SH-SY5Y (cell line): ENCODE measurements around the gene WNT7A.

ENCODE experiments used
- GATA2 ChIP-seq: IDR thresholded peaks from 2 replicates; pipeline ENCODE4 v1.6.1; 2011; ENCODE audit warnings: mild to moderate bottlenecking, low read depth, low read length
- GATA3 ChIP-seq: IDR thresholded peaks from 2 replicates; pipeline ENCODE4 v1.6.1; 2011; ENCODE audit warnings: low read depth, mild to moderate bottlenecking, low read length, moderate library complexity

WNT7A gene

DNA sequence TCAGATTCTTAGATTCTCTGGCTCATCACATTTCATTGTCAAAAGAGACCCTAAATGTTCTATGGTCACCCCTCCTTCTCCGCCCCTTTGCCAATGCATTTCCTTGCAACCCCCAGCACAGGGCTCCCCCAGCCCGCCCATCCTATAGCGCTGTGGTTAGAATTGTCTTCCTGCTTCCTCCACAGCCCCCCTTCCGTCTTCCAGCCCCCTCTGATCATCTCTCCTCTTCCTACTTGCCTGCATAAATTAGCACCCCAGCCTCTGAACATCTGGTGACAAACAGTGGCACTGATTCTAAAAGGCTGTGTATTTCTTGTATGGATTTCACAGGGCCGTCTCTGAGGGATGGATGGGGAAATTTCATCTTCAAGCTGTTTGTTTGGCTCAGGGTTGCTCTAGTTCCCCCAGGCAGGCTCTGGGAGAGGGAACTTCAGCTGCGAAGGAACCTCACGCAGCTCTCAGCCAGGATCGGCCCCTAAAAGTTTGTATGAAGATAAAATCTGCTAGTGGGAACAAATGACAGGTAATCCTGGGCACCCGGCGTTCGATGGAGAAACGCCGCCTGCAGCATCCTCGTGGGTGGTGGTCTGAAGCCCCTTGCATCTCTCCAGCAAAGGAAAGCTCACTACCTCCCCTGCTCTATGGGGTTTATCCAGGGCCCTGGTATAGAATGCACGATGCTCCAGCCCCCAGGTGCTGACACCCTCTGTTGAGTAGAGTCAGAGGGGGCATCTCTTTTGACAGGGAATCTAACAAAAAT is 83.0 kb downstream of the WNT7A start:
- TF ChIP-seq GATA3 (no peak), GATA2 (no peak)

DNA sequence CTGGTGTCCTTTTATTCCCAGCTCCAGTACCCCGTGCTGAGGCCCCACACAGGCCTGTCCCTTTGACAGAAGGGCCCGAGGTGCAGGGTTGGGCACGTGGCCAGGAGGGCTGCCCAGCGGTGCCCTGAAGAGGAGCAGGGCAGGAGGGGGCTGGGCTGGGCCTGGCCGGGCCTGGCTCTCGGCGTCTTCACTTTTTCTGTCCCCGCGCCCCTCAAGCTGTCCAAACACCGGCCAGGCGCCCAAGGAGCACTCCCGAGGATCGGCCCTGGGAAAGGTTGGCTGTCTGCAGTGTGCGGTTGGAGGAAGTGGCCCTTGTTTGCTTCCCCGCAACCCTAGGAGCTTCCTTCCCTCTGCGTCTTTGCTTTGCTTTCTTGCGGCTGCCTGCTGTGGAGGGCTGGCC is 84.1 kb downstream of the WNT7A start:
- TF ChIP-seq GATA2 = no peak
- TF ChIP-seq GATA3 = no peak

DNA sequence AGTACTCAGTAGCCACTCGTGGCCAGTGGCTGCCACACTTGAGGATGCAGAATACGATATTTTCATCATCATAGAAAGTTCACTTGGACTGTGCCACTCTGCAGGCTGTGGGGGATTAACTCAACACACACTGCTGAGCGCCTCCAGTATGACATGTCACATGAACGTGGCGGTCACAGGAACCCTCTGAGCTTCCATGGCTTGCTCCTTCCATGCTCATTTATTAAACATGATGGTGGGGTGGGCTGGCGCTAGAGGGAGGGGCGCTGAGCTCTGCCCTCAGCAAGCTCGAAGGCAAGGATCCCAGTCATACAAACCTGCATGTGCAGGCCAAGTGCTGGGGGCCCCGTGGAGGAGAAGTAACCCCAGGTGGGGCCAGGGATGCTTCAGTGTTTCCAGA is 85.5 kb downstream of the WNT7A start:
- TF ChIP-seq GATA3 = no peak
- no peak for TF ChIP-seq GATA2

DNA sequence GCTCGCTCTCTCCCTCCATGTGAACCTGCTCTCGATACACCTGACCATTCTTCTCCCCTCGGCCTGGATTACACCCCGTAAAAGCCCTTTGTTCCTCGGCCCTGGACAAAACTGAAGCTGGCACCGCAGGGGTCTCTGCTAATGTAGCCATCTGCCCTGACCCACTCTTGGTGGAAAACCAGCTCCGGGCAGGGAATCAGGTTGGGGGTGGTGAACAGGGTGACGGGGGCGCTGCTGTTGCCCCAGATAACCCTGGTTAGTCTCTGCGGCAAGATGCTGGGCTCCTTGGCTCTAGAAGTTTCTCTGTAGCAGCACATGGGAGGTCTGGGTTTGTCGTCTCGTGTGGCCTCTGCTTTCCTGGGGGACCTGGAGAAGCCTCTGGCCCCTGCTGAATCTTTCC is 86.4 kb downstream of the WNT7A start:
- TF ChIP-seq GATA2 (no peak), GATA3 (no peak)

DNA sequence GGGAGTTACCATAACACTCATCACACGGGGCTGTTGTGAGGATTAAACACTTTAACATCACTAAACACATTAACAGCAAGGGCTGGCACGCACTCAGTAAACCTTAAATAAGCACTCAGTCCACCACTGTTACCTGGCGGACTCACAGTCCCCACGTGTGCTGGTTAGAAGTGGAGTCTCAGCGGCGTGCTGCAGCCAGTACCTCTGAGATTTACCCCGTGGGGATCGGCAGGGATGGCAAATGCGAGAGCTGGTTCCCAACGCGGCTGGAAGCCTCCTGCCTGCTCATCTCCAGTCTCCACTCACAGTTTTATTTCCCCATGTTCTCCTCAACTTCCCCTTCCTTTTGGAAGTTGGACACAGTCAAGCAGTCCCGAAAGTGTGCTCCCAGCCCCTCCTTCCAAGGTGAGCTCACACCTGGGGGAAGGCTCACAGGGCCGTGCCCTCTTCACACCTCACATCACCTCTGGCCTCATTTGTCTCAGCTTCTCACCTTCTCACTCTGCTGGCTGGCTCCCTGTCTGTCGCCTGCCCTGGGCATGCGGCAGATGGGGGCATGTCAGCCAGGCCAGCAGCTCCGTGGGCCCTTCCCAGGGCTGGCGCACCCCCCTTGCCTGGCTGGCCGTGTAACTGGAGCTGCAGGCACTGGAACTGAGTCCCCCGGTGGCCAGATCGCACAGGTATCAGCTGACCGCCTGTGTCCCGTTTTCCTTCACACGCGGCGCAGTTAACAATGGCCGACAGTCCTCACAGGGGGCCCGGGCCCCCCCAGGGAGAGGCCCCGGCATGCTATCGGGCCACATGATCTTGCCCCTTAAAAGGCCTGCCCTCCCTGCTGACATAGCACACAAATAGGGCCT is 87.1 kb downstream of the WNT7A start:
- TF ChIP-seq GATA2 = no peak
- no peak for TF ChIP-seq GATA3

GRCh38 chr3:13792051-13792490 is 87.8 kb downstream of the WNT7A start:
- TF ChIP-seq GATA3 = no peak
- TF ChIP-seq GATA2 = no peak

- TF ChIP-seq GATA3 = no peak; the same call in 1 of the 2 replicates
- peak; percentile 73 for TF ChIP-seq GATA2
These were observed 88.4 kb downstream of the WNT7A start for GRCh38 chr3:13791198-13792050.

DNA sequence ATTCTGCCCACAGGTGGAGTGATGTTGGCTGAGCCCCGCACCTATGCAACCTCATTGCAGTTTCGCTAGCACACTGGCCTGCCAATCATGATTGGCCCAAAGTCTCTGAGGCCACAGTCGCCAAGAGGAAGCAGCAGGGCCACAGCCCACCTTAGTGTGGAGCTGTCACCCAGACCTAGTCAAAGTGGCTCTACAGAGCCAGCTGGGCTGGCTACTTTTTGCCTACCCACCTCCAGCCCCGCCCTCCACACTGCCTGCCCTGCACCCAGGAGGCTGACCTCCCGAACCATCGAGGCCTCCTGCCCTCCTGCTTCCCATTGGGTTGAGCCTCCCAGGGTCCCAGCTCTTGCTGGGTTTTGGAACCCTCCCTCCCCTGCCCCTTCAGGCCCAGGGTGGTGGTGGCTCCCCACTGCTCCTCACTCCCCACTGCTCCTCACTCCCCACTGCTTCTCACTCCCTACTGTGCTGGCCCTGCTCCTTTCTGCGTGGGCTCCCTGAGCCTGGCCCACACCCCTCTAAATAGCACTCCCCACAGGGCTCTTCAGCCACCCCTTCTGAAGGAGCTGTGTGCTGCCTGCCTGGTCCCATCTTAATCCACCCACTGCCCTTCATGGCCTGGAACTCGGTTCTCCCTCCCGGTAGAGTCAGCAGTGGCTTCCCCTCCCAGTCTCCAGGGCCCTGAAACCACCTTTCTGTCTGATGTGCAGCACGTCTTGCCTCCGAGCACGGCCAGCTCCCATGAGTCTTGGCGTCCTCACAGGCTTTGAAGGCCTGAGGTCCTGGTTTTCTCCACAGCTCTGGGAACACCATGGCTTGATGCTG is 89.3 kb downstream of the WNT7A start:
- no peak for TF ChIP-seq GATA2
- TF ChIP-seq GATA3 = no peak

- TF ChIP-seq GATA2 (no peak), GATA3 (no peak)
These were observed 91.1 kb downstream of the WNT7A start for GRCh38 chr3:13788522-13789424.

- TF ChIP-seq GATA2 (no peak), GATA3 (no peak)
These were observed 92.2 kb downstream of the WNT7A start for GRCh38 chr3:13787533-13788132.

DNA sequence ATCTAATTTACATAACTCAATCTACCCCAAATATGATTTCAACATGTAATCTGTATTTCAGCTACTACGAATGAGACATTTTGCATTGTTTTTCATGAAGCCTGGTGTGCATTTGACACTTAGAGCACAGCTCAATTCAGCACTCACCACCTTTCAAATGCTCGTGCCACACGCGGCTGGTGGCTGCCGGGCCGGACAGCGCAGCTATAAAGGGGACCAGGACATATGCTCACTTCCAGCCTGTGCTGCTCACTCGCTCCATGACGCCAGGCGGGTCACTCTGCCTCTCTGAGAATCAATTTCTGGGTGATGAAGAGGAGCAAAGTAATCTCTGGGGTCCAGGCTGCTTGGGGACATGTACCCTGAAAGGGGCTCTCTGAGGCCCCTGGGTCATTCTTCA is 93.1 kb downstream of the WNT7A start:
- TF ChIP-seq GATA2 (no peak), GATA3 (no peak)

DNA sequence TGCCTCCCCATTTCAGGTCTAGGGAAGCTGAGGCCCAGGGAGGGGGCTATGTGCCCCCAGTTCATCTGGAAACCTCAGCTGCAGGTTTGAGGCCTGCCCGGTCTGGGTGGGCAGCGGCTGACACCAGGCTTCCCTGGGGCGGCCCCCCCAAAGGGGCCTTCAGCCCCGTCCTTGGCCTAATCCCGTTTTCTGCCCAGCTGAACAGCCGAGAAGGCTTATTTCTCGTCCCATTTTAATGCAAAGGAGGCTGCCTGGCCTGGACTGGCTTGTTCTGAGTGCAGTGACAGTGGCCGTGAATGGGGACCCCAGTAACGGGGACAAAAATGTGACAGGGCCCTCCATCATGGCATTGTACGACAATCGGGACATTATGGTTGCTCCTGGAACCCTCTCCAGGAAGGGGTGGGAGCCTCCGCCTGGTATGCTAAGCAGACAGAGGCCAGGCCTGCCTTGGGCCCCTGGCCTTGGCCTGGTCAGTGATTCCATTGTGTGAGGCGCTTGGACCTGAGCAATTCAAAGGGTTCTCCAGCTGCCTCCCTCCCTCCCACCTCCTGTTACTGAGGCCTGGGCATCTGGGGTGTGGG is 93.9 kb downstream of the WNT7A start:
- TF ChIP-seq GATA3 (no peak), GATA2 (no peak)

DNA sequence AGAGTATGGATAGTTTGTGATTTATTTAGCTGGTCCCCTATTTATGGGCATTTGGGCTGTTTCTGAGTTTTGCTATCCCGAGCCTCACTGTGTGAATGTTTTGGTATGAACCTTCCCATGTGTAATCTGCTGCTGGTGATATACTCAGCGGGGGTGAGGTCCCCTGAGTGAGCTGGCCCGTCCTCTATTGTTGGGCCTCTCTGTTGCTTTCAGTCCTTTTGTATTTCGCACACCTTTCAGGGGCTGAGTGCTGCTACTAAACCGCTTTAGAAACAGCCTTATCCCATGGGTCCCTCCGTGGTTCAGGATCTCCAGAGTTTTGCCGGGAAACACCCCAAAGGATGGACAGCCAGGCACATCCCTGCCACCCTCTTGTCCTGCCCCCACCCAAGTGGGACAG is 94.5 kb downstream of the WNT7A start:
- TF ChIP-seq GATA3 (no peak), GATA2 (no peak)

DNA sequence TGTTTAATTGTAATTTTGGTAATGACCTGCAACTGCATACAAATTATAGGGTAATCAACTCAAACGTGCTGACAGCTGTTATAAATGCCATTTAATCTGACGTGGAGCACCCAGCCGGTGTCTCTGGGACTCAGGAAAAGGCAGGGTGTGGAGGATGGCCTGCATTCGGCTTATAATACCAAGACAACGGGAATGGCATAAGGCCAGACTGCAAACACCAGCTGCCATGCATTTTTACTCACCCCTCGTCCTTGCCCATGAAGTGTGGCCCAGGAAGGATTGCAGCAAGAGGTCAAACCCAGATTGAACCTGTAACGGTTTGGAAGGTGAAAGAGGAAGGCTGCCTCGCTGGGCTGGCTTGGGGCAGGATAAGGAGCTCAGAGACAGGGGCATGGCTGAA is 96.4 kb downstream of the WNT7A start:
- TF ChIP-seq GATA3 (no peak), GATA2 (no peak)
